GM10248 (cell line): ENCODE data around the gene APEH.

Source experiments
- CTCF ChIA-PET: fragments of 300-600 bp; sonication (Branson Sonifier 250); formaldehyde crosslinking; extraction: SDS; loops from one replicate; lab custom pipeline; 2021; ENCODE audit warnings: antibody characterized with exemption; lab: Yijun Ruan, JAX
- POLR2A ChIA-PET: fragments of 350-650 bp; sonication (Branson Sonifier 250); formaldehyde crosslinking; extraction: SDS; loops from one replicate; lab custom pipeline; 2020; ENCODE audit warnings: antibody characterized with exemption; lab: Yijun Ruan, JAX
- DNase-seq: peaks from one replicate; pipeline ENCODE4 v3.0.0; 2012; ENCODE audit errors: extremely low spot score
- CTCF ChIP-seq: IDR thresholded peaks from 2 replicates; pipeline ENCODE4 v1.5.1; 2012; ENCODE audit warnings: mild to moderate bottlenecking, low read depth; ENCODE audit errors: extremely low read depth, missing control alignments, control extremely low read depth

The APEH gene

GRCh38 chr3:49652903-49653415 lies 21.2 kb upstream of the APEH start:
- POLR2A ChIA-PET: no interaction called here
- no peak for DNase-seq
- TF ChIP-seq CTCF: no peak
- CTCF ChIA-PET: interaction anchor here (0.8 to 1.8 kb wide), 4 partner anchors 13 to 114 kb away, joined by 3 to 9 read pairs (median 6); no protein-coding TSS in a partner anchor

- POLR2A ChIA-PET: no interaction called here
- no peak for TF ChIP-seq CTCF
- CTCF ChIA-PET: interaction anchor here (1.5 to 1.8 kb wide), 2 partner anchors 19 to 114 kb away, joined by 8 to 9 read pairs; no protein-coding TSS in a partner anchor
- no peak for DNase-seq
These were observed 20.5 kb upstream of the APEH start for GRCh38 chr3:49653621-49654020.

- ChIA-PET CTCF (interaction anchor here (1.2 to 1.8 kb wide), 5 partner anchors 17 to 115 kb away, joined by 3 to 9 read pairs (median 4); no protein-coding TSS in a partner anchor), POLR2A (no interaction called here)
- TF ChIP-seq CTCF: no peak
- no peak for DNase-seq
These were observed 19.9 kb upstream of the APEH start for GRCh38 chr3:49654176-49654825.

GRCh38 chr3:49654955-49655556 lies 19.1 kb upstream of the APEH start:
- TF ChIP-seq CTCF: no peak
- DNase-seq: no peak
- POLR2A ChIA-PET: no interaction called here
- CTCF ChIA-PET: interaction anchor here (1.2 to 1.5 kb wide), 4 partner anchors 9 to 115 kb away, joined by 3 to 4 read pairs (median 4); no protein-coding TSS in a partner anchor

GRCh38 chr3:49655731-49656285 lies 18.3 kb upstream of the APEH start:
- ChIA-PET CTCF (interaction anchor here (1.2 to 1.5 kb wide), 5 partner anchors 8 to 116 kb away, joined by 3 to 6 read pairs (median 4); no protein-coding TSS in a partner anchor), POLR2A (interaction anchor here (0.5 kb wide), 1 partner anchor 177 kb away, joined by 4 read pairs; no protein-coding TSS in a partner anchor)
- no peak for DNase-seq
- TF ChIP-seq CTCF: no peak

- no peak for DNase-seq
- POLR2A ChIA-PET: no interaction called here
- TF ChIP-seq CTCF: peak; percentile 8
- CTCF ChIA-PET: interaction anchor here (1.3 kb wide), 1 partner anchor 117 kb away, joined by 6 read pairs; no protein-coding TSS in a partner anchor
These were observed 17.5 kb upstream of the APEH start for GRCh38 chr3:49656541-49657112.
